BLaER1 (cell line): ENCODE results near the gene SLFN14.
A peak's percentile ranks its signal among the peaks of the same experiment; 100 is the strongest.
"Not testable (repeated sequence)": the region's sequence is repeated elsewhere in the genome, so short reads cannot be mapped to it uniquely, and the experiment has no call there.

Source experiments
- H3K27ac ChIP-seq: shearing (Covaris generic); formaldehyde crosslinking; 2 replicates; pipeline ENCODE4 v1.8.1; 2022
- H3K27me3 ChIP-seq: shearing (Covaris generic); formaldehyde crosslinking; 2 replicates; pipeline ENCODE4 v1.8.1; 2022
- H3K36me3 ChIP-seq: shearing (Covaris generic); formaldehyde crosslinking; 2 replicates; pipeline ENCODE4 v1.8.1; 2022
- H3K4me1 ChIP-seq: shearing (Covaris generic); formaldehyde crosslinking; 2 replicates; pipeline ENCODE4 v1.8.1; 2022
- H3K4me2 ChIP-seq: shearing (Covaris generic); formaldehyde crosslinking; 2 replicates; pipeline ENCODE4 v1.8.1; 2022
- H3K4me3 ChIP-seq: shearing (Covaris generic); formaldehyde crosslinking; 2 replicates; pipeline ENCODE4 v1.8.1; 2022
- H3K9ac ChIP-seq: shearing (Covaris generic); formaldehyde crosslinking; 2 replicates; pipeline ENCODE4 v1.8.1; 2022
- H3K9me3 ChIP-seq: shearing (Covaris generic); formaldehyde crosslinking; 2 replicates; pipeline ENCODE4 v1.8.1; 2022
- H4K20me1 ChIP-seq: shearing (Covaris generic); formaldehyde crosslinking; 2 replicates; pipeline ENCODE4 v1.8.1; 2022
- Cebpa-rat ChIP-seq: shearing (Covaris generic); IDR thresholded peaks from 2 replicates; pipeline ENCODE4 v1.8.1; 2022

The SLFN14 gene

GRCh38 chr17:35545150-35545549 is 15.5 kb downstream of the SLFN14 start:
- no peaks in the 10 kb centered on the region for H3K9me3 ChIP-seq
- H3K4me3 ChIP-seq: no peak overlapping the region
- H3K27ac ChIP-seq: 0 out of 2 replicates have a peak overlapping the region, but pooled peaks have one; percentile 94
- H3K4me1 ChIP-seq: peaks cover 39% of the 10 kb centered on the region
- H3K36me3 ChIP-seq: no peaks in the 10 kb centered on the region
- H3K27me3 ChIP-seq: no peaks in the 10 kb centered on the region
- TF ChIP-seq Cebpa-rat: no peak
- H4K20me1 ChIP-seq: no peaks in the 10 kb centered on the region
- H3K4me2 ChIP-seq: no peak overlapping the region
- H3K9ac ChIP-seq: no peak overlapping the region

- no peaks in the 10 kb centered on the region for H3K9me3 ChIP-seq
- H3K4me1 ChIP-seq: peaks cover 50% of the 10 kb centered on the region
- H3K27me3 ChIP-seq: no peaks in the 10 kb centered on the region
- no peak for TF ChIP-seq Cebpa-rat
- H3K4me3 ChIP-seq: peak overlapping the region; percentile 25; the same call in 1 of the 2 replicates
- H3K27ac ChIP-seq: peak overlapping the region; percentile 94
- no peaks in the 10 kb centered on the region for H3K36me3 ChIP-seq
- peak overlapping the region; percentile 81 for H3K4me2 ChIP-seq
- H4K20me1 ChIP-seq: no peaks in the 10 kb centered on the region
- H3K9ac ChIP-seq: peak overlapping the region; percentile 81
Measured at GRCh38 chr17:35543856-35544255, 16.8 kb downstream of the SLFN14 start.

DNA sequence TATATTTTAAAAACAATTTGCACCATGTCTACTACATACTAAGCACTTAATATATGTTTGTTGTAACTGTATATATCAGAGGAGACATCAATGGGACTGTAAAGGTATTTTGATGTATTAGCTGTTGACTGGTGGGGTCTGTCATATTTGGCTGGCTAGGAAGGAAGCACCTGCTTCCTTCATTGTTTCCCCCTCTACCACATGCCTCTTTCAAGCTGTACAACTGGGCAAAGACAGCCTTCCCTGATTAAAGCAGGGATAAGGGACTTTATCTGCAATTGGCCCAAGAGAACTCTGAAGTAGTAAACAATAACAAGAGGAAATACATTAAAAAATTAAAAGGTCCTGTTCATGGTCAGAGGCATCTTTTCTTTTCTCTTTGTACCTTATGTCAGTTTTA is 17.6 kb downstream of the SLFN14 start:
- H3K4me3 ChIP-seq: peak overlapping the region; percentile 25
- H3K9ac ChIP-seq: peak overlapping the region; percentile 81
- no peaks in the 10 kb centered on the region for H3K27me3 ChIP-seq
- no peak for TF ChIP-seq Cebpa-rat
- H3K36me3 ChIP-seq: no peaks in the 10 kb centered on the region
- peaks cover 59% of the 10 kb centered on the region for H3K4me1 ChIP-seq
- no peaks in the 10 kb centered on the region for H4K20me1 ChIP-seq
- H3K9me3 ChIP-seq: no peaks in the 10 kb centered on the region
- H3K27ac ChIP-seq: peak overlapping the region; percentile 94
- peak overlapping the region; percentile 81 for H3K4me2 ChIP-seq

- H3K27ac ChIP-seq: peak overlapping the region; percentile 94
- H3K9me3 ChIP-seq: no peaks in the 10 kb centered on the region
- H3K4me3 ChIP-seq: peak overlapping the region; percentile 62
- H3K4me1 ChIP-seq: peaks cover 74% of the 10 kb centered on the region
- H3K36me3 ChIP-seq: no peaks in the 10 kb centered on the region
- no peak for TF ChIP-seq Cebpa-rat
- no peaks in the 10 kb centered on the region for H4K20me1 ChIP-seq
- H3K4me2 ChIP-seq: peak overlapping the region; percentile 81
- peak overlapping the region; percentile 81 for H3K9ac ChIP-seq
- H3K27me3 ChIP-seq: no peaks in the 10 kb centered on the region
Measured at GRCh38 chr17:35541434-35541833, 19.2 kb downstream of the SLFN14 start.

DNA sequence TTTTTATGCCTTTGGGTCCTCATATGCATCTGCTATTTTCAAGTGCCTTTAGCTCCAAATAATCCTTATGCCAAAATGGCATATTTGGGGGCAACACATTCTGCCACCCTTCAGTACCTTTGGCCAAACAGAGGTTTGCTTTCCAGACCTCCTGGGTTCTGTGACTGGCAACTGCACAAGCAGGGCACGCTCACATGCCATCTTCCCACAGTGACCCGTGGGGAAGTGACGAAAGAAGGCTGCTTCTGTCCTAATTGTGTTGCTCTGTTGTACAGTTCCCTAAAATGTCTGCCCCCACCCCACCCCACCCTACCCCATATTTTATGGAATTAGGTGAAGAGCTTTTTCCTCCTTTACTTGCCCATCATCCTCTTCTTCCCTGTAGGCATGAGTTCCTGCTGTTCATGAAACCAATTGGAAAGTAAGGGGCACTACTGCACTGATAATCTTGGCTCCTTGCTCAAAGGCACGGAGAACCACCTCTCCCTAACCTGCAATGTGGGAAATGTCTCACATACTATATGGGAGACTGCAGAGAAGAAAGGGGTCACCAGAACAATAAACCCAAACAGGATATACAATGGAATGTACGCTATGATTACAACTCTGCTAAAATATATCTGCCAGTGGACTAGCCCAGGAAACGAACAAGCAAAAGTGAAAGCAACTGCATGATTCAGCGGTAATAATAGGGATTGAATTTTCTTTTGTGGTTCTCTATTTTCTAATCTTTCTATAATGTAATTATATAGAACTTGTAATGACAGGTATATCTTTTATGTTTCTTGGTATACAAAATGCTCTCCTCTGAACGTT is 19.8 kb downstream of the SLFN14 start:
- Histone ChIP-seq H4K20me1 (no peaks in the 10 kb centered on the region), H3K4me1 (peaks cover 74% of the 10 kb centered on the region), H3K27me3 (no peaks in the 10 kb centered on the region), H3K4me2 (peak overlapping the region; percentile 81), H3K4me3 (peak overlapping the region; percentile 62), H3K27ac (peak overlapping the region; percentile 94), H3K36me3 (no peaks in the 10 kb centered on the region), H3K9ac (peak overlapping the region; percentile 81), H3K9me3 (no peaks in the 10 kb centered on the region)
- no peak for TF ChIP-seq Cebpa-rat

GRCh38 chr17:35539659-35540026 is 21.0 kb downstream of the SLFN14 start:
- no peaks in the 10 kb centered on the region for H4K20me1 ChIP-seq
- no peaks in the 10 kb centered on the region for H3K9me3 ChIP-seq
- TF ChIP-seq Cebpa-rat: no peak
- peak overlapping the region; percentile 81 for H3K4me2 ChIP-seq
- peak overlapping the region; percentile 94 for H3K27ac ChIP-seq
- peak overlapping the region; percentile 51 for H3K9ac ChIP-seq
- no peaks in the 10 kb centered on the region for H3K27me3 ChIP-seq
- peak overlapping the region; percentile 8; the same call in 1 of the 2 replicates for H3K4me3 ChIP-seq
- H3K4me1 ChIP-seq: peaks cover 72% of the 10 kb centered on the region
- no peaks in the 10 kb centered on the region for H3K36me3 ChIP-seq

DNA sequence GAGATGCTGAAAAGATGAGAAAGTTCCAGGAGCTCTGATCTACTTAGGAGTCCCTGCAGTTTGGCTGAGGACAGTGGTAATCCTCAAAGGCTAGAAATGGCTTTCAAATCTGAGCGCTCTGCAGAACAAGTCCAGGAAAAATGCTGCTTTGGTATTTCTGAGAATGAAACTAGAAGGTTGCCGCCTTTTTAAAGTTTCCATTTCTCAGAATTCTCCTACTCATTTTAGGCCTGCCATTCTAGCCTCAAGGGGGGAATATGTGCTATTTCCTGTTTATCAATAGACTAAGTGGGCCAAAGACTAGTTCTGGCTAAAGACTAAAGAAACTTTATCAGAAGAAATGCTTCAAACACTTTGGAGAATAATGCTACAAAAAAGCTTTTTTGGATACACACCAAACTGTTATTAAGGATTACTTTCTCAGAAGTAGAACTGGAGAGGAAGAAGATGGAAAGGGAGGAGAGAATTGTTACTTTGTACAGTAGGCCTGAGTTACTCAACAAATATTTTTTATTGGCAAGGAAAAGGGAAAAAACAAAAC is 22.9 kb downstream of the SLFN14 start, which contains the start of gene SLFN12L:
Gene SLFN12L, minus strand, starts transcription at position 78 of the 541 bp plus-strand sequence. CDS start 15,314 bp downstream, outside the sequence.
- no peak for TF ChIP-seq Cebpa-rat
- H3K4me2 ChIP-seq: peak within 1 kb of the TSS; percentile 61
- peak within 1 kb of the TSS; percentile 25; the same call in 1 of the 2 replicates for H3K9ac ChIP-seq
- H3K4me1 ChIP-seq: peaks cover 55% of the 10 kb centered on the region
- H4K20me1 ChIP-seq: no peaks in the 10 kb centered on the region
- H3K27me3 ChIP-seq: no peaks in the 10 kb centered on the region
- no peaks in the 10 kb centered on the region for H3K36me3 ChIP-seq
- H3K4me3 ChIP-seq: no peak within 1 kb of the TSS
- H3K9me3 ChIP-seq: no peaks in the 10 kb centered on the region
- peak within 1 kb of the TSS; percentile 37; the same call in 1 of the 2 replicates for H3K27ac ChIP-seq

DNA sequence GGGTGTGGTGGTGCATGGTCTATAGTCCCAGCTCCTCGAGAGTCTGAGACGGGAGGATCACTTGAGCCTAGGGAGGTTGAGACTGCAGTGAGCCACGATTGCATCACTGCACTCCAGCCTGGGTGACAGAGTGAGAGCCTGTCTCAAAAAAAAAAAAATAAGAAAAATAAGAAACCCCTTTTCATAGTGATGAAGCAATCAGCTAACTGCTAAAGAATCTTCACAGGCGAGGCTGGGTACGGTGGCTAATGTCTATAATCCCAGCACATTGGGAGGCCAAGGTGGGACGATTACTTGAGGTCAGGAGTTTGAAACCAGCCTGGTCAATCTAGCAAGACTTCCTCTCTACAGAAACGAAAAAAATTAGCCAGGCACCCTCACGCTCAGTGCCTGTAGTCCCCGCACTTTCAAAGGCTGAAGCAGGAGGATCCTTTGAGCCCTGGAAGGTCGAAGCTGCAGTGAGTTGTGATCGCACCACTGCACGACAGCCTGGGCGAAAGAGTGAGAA is 23.9 kb downstream of the SLFN14 start:
- Histone ChIP-seq H3K4me1 (peaks cover 45% of the 10 kb centered on the region), H4K20me1 (no peaks in the 10 kb centered on the region), H3K9me3 (no peaks in the 10 kb centered on the region), H3K36me3 (no peaks in the 10 kb centered on the region), H3K9ac (no peak overlapping the region), H3K27me3 (no peaks in the 10 kb centered on the region), H3K4me2 (peak overlapping the region; percentile 61), H3K27ac (no peak overlapping the region), H3K4me3 (no peak overlapping the region)
- no peak; the same call in 1 of the 2 replicates for TF ChIP-seq Cebpa-rat

DNA sequence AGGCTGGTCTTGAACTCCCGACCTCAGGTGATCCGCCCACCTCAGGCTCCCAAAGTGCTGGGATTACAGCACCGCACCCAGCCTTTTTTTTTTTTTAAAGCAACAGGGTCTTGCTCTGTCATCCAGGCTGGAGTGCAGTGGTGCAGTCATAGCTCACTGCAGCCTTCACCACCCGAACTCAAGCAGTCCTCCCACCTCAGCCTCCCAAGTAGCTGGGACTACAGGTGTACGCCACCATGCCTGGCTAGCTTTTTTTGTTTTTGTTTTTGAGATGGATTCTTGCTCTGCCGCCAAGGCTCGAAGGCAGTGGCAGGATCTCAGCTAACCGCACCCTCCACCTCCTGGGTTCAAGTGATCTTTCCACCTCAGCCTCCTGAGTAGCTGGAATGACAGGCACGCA is 25.2 kb downstream of the SLFN14 start:
- H3K9me3 ChIP-seq, H4K20me1 ChIP-seq, H3K9ac ChIP-seq, H3K4me2 ChIP-seq, H3K27ac ChIP-seq, H3K27me3 ChIP-seq, H3K36me3 ChIP-seq, H3K4me3 ChIP-seq: not testable (repeated sequence)
- H3K4me1 ChIP-seq: peaks cover 37% of the 10 kb centered on the region

GRCh38 chr17:35534576-35535093 is 26.0 kb downstream of the SLFN14 start:
- no peak overlapping the region for H3K9ac ChIP-seq
- no peak overlapping the region for H3K4me3 ChIP-seq
- no peaks in the 10 kb centered on the region for H3K9me3 ChIP-seq
- no peaks in the 10 kb centered on the region for H3K36me3 ChIP-seq
- H3K27ac ChIP-seq: no peak overlapping the region
- no peak for TF ChIP-seq Cebpa-rat
- H4K20me1 ChIP-seq: no peaks in the 10 kb centered on the region
- peaks cover 29% of the 10 kb centered on the region for H3K4me1 ChIP-seq
- H3K4me2 ChIP-seq: no peak overlapping the region
- no peaks in the 10 kb centered on the region for H3K27me3 ChIP-seq
